ENCODE data around the gene MUC16. TPM values are rescaled to one million over a fixed set of nuclear protein-coding genes. Genes with fewer than 3 reads are reported as not detected.

MUC16 gene
- total and polyA plus RNA-seq, 9 donors: 0.13 to 52.8 (median 1.6) TPM

DNA sequence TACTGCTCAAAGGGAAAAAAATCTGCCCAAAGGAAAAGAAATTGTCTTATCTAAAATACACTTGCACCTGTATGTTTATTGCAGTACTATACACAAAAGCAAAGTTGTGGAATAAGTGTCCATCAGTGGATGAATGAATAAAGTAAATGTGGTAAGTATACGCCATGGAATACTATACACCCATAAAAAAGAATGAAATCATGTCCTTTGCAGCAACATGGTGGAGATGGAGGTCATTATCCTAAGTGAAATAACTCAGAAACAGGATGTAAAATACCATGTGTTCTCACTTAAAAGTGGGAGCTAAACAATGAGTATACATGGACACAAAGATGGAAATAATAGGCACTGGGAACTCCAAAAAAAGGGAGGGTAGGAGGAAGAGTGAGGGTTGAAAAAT is 3.8 kb upstream of the MUC16 start:
- TF ChIP-seq POLR2A (IDR thresholded peaks at IDR 0.05) (no peak), EP300 (IDR thresholded peaks at IDR 0.05) (no peak), CTCF (IDR thresholded peaks at IDR 0.05) (no peak)
- Histone ChIP-seq H3K9me3 (no peaks in the 10 kb centered on the region), H3K4me3 (no peak overlapping the region), H3K36me3 (no peaks in the 10 kb centered on the region), H3K27me3 (no peaks in the 10 kb centered on the region), H3K4me1 (ENCODE audit: insufficient read depth) (no peaks in the 10 kb centered on the region), H3K27ac (no peak overlapping the region)
- 92 to 94% (median 92%) methylated on average over 1 of the region's 1 CpG for WGBS, 3 donors
- DNase-seq: no peak
- intact Hi-C loops (cut with DNase I): no loop called here

- Histone ChIP-seq H3K4me3 (no peak overlapping the region), H3K36me3 (no peaks in the 10 kb centered on the region), H3K4me1 (ENCODE audit: insufficient read depth) (no peaks in the 10 kb centered on the region), H3K27me3 (no peaks in the 10 kb centered on the region), H3K27ac (no peak overlapping the region), H3K9me3 (no peaks in the 10 kb centered on the region)
- TF ChIP-seq CTCF (IDR thresholded peaks at IDR 0.05): no peak
- 55 to 60% (median 58%) methylated on average over 2 of the region's 2 CpGs for WGBS, 3 donors
- intact Hi-C loops (cut with DNase I): no loop called here
- no peak for DNase-seq
Observed at GRCh38 chr19:9011875-9012274, 1.7 kb upstream of the MUC16 start.

- Histone ChIP-seq H3K4me3 (no peak overlapping the region), H3K4me1 (ENCODE audit: insufficient read depth) (no peaks in the 10 kb centered on the region), H3K27ac (no peak overlapping the region), H3K27me3 (no peaks in the 10 kb centered on the region), H3K9me3 (no peaks in the 10 kb centered on the region), H3K36me3 (no peaks in the 10 kb centered on the region)
- no peak for DNase-seq
- TF ChIP-seq EP300 (IDR thresholded peaks at IDR 0.05) (no peak), CTCF (IDR thresholded peaks at IDR 0.05) (no peak), POLR2A (IDR thresholded peaks at IDR 0.05) (no peak)
- WGBS, 3 donors: 41 to 58% (median 41%) methylated on average over 12 of the region's 12 CpGs
- intact Hi-C loops (cut with DNase I): loop anchor here in 1 of 4 donors (1.0 kb wide), 1 partner anchor 35 kb away; no protein-coding TSS in a partner anchor
Observed at GRCh38 chr19:9010693-9011092, 484 bp upstream of the MUC16 start.

DNA sequence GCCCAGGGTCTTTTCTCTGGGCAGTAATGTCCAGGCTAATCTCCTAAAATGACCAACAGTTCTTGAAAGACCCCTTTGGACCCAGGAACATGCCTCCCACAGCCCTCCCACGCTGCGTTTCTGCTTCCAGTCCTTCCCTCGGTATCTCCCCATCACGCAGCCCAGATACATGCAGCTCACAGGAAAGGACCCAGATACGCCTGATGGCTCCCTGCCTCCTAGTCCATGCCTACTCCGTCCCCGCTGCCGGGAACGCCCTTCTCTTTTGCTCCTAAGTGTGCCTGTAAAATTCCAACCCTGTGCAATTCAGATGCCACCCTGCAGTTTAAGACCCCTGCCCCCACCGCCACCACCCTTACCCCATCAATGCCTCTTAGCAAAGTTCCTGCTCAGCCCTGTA is 778 bp downstream of the MUC16 start:
- H3K4me1 ChIP-seq (ENCODE audit: insufficient read depth): no peaks in the 10 kb centered on the region
- no peaks in the 10 kb centered on the region for H3K27me3 ChIP-seq
- H3K9me3 ChIP-seq: no peaks in the 10 kb centered on the region
- intact Hi-C loops (cut with DNase I): no loop called here
- H3K4me3 ChIP-seq: no peak overlapping the region
- no peak overlapping the region for H3K27ac ChIP-seq
- WGBS, 3 donors: 40 to 49% (median 42%) methylated on average over 10 of the region's 10 CpGs
- no peak for DNase-seq
- no peaks in the 10 kb centered on the region for H3K36me3 ChIP-seq
- no peak for TF ChIP-seq CTCF (IDR thresholded peaks at IDR 0.05)
- no peak for TF ChIP-seq EP300 (IDR thresholded peaks at IDR 0.05)
- no peak for TF ChIP-seq POLR2A (IDR thresholded peaks at IDR 0.05)

DNA sequence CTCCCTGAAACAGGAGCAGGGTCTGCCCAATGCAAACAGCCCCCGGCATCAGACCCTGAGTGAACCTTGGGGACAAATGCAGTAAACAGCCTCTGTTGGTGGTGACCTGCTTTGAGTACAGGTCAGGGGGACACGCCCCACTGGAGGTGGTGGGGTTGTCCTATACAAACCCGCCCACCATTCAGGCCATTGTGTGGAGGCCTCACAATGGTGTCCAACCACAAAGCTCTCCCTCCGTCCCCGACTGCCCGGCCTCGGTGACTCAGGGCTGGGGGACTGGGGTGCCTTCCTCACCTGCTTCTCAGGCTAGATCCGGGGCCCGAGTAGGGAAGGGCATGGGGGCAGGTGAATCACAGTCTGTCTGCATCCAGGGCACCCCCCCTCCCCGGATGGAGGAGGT is 1.5 kb downstream of the MUC16 start:
- H3K4me3 ChIP-seq: no peak overlapping the region
- TF ChIP-seq EP300 (IDR thresholded peaks at IDR 0.05): no peak
- TF ChIP-seq CTCF (IDR thresholded peaks at IDR 0.05): no peak
- H3K4me1 ChIP-seq (ENCODE audit: insufficient read depth): no peaks in the 10 kb centered on the region
- no peaks in the 10 kb centered on the region for H3K27me3 ChIP-seq
- no peak for DNase-seq
- no peaks in the 10 kb centered on the region for H3K36me3 ChIP-seq
- 60 to 65% (median 61%) methylated on average over 10 of the region's 10 CpGs for WGBS, 3 donors
- no peak overlapping the region for H3K27ac ChIP-seq
- no peaks in the 10 kb centered on the region for H3K9me3 ChIP-seq
- intact Hi-C loops (cut with DNase I): no loop called here

All from ovary (tissue), 9 donors.